HG03442 (cell line): Measurements from ENCODE around the gene PUSL1.

ENCODE experiments used
- ATAC-seq: cut with Tn5 transposase; IDR thresholded peaks from one replicate; pipeline ENCODE4 v1.9.1; 2021; ENCODE audit warnings: mild to moderate bottlenecking, moderate library complexity; ENCODE audit not compliant: unreplicated experiment

PUSL1 gene

DNA sequence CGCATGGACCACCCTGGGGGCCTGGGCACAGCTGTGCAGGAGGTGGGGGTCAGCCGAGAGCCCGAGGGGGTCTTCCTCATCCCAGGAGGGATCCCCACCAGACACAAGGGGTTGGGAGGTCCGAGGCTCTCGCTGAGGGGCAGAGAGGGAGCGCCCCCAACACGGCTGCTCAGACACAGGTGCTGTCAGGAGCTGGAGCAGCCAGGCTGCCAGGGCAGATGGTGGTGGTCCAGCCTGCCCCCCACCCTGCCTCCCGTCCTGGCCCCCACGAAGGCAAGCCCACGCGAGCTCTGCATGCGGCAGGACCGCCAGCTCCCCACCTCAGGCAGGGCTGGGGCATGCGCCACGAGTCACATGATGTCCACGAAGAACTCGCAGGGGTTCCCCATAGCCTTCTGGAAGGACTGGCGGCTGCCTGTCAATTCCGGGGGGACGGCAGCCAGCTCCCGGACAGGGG is 27.4 kb downstream of the PUSL1 start:
- ATAC-seq, result no peak

DNA sequence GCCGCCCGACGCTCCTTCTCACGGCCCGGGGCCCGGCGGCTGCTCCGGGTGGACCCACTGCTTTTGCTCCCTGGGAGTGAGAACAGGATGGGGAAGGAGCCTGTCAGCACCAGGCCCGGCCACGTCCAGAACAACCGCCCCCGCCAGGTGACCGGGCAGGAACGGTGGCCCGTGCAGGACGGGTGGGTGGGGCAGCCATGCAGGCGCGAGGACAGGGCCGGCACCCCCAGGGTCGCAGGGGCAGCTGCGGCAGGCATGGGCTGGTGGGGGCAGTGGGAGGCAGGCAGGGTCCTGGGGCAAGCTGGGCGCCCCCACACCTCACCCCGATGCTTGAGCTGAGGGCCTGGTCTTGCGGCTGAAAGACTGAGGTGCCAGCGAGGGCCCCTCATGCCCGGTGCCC is 28.0 kb downstream of the PUSL1 start:
- ATAC-seq, result no peak

DNA sequence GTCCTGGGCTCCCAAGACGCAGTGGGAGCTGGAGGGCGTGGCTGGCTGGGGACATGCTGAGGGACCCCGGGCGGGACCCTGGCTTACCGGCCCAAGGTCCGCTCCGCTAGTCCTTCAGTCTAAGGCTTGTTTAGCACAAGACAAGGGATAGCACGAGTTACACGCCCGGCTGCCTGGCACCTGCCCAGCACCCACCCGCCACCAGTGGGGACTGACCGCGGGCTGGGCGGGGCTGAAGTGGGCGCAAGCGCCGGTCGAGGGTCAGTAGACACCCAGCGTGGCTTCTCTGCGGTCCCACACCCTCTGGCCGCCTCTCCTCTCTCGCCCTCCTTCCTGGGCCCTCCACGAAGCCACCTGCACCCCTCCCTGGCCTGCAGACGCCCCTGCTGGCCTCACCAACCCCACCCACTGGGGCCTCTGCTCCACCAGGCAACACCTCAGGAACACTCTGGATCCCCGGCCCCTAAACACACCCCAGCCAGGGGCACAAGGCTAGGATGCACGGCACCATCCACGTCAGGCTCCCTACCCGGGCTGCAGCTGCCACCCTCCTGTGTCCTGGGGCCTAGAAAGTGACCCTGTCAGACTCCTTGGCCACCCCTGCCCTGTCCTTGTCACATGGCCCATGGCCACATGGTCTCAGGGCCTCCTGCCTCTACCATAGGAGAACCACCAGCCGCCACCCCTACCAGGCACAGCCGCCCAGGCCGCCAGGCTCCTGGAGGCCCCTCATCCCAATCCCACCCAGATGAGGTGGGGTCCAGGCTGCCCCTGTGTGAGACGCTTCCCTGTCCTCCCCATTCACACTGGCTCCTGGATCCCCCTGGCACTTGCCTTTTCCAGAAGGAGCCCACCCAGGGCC is 28.8 kb downstream of the PUSL1 start:
- ATAC-seq, result no peak

DNA sequence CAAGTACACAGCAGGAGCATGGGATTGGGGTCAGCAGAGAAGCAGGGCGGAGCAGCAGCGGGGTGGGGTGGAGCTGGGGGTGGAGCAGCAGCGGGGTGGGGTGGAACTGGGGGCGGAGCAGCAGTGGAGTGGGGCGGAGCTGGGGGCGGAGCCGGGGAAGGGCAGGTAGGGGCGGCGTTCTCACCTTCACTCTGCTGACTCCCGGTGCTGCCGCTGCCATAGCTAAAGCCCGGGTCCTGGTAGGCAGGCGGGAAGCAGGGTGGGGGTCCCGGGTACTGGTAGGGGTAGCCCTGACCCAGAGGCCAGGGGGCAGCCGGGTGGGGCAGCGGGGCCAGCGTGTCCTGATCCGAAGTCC is 29.4 kb downstream of the PUSL1 start:
- ATAC-seq, result no peak

DNA sequence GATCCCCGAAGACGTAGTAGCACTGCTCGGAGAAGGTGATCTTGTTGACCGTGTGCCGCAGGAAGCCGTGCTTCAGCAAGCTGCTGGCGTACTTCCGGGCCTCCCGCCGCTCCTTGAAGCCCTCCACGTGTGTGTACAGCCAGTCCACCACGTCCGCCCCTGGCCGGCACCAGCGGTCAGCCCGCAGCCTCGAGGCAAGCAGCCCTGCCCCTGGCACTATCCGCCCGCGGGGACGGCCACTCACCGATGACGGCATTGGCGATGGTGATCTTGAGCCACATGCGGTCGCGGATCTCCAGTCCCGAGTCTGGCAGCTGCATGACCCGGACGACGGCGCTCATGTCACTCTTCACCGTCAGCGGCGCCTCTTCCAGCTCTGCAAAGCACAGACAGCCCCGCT is 29.9 kb downstream of the PUSL1 start:
- no peak for ATAC-seq

DNA sequence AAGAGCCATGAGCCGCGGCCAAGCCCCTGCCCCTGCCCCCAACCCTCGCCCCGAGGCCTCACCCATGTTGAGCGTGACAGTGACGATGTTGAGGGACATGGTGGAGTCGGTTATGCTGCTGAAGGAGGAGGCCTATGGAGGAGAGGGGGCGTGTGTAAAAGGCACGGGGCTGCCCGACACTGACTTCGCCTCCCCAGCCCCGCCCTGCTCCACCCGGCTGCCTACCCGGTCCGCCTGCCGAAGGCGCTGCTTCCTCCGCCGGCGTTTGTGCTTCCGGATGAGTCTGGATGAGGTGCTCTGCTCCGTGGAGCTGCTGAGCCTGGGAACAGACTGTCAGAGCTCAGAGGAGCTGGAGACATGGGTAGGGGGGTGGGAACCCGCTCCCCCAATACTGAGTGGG is 31.8 kb downstream of the PUSL1 start:
- ATAC-seq, result no peak

DNA sequence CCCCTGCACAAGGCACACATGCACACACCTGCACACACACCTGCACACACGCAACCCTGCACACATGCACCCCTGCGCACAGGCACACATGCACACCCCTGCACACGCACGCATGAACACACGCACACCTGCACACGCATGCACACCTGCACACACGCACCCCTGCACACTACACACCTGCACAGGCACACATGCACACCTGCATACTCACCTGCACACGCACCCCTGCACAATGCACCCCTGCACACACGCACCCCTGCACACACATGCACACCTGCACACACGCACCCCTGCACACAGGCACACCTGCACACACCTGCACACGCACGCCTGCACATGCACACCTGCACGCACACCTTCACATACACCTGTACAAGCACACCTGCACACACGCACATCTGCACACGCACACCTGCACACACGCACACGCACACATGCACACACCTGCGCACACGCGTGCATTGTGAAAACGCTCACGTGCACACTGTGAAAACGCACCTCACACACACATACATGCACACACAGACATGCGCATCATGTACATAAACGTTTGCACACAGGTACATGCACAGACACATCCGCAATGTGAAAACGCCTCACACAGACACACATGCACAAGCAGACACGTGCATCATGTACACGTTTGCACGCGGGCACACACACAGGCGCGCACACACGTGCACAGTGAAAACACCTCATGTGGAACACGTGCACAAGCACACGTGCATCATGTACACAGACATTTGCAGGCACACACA is 32.6 kb downstream of the PUSL1 start:
- no peak for ATAC-seq

DNA sequence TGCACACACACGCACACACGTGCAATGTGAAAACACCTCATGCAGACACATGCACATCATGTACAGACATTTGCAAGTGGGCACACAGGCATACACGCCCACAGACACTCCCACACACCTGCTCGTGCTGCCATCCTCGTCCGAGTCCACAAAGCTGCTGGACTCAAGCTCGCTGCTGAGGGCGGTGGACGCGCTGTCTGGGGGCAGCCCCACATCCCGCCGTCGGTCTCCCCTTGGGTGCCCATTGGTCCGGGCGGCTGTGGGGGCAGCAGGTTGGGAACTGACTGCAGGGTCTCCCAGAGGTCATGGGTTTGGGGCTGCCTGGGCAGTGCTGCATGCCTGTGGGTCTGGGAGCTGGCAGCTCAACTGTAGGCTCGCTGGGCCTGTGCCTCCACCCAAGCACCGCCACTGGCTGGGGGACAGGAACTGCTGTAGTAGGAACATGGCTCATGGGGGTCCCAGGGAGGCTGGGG is 33.2 kb downstream of the PUSL1 start:
- no peak for ATAC-seq

DNA sequence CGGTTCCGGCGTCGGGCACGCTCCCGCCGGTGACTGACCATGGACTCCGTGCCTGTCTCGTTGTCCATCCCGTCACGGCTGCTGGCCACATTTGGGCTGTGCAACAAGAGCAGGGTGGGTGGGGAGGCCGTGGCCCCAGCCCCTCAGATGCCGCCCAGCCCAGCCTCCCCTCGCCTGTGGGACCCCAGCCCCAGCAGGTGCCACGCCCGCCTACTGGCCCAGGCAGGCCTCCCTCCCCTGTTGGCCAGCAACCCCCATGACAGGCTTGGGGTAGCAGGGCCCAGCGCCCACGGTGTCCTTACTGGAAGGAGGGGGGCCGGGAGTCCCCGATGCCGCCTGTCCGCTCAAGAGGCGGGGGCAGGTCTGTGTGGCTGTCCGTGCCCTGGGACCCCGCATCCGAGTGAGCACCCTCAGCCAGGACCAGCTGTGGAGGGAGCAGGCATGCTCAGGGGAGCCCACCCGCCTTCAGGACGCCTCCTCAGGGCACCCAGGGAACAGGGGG is 33.7 kb downstream of the PUSL1 start:
- no peak for ATAC-seq

DNA sequence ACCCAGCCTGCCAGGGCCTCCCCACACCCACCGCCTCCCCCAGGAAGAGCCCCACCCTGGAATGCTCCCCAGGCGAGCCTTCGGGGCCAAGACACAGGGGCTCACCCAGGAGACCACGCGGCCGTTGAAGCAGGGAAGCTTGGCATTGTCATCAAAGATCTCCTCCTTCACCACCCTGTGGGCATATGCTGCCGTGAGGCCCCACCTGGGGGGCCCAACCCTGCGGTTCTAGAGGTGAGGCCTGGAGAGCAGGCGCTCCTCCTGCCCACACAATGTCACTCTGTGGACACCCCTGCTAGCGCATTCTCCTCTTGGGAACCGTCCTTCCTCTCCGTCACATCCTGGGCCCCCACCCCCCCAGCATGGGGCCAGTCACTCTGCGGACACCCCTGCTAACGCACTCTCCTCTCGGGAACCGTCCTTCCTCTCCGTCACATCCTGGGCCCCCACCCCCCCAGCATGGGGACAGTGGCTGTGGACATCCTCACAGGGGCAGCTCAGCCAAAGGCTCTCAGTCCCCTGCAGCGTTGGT is 34.3 kb downstream of the PUSL1 start:
- no peak for ATAC-seq

DNA sequence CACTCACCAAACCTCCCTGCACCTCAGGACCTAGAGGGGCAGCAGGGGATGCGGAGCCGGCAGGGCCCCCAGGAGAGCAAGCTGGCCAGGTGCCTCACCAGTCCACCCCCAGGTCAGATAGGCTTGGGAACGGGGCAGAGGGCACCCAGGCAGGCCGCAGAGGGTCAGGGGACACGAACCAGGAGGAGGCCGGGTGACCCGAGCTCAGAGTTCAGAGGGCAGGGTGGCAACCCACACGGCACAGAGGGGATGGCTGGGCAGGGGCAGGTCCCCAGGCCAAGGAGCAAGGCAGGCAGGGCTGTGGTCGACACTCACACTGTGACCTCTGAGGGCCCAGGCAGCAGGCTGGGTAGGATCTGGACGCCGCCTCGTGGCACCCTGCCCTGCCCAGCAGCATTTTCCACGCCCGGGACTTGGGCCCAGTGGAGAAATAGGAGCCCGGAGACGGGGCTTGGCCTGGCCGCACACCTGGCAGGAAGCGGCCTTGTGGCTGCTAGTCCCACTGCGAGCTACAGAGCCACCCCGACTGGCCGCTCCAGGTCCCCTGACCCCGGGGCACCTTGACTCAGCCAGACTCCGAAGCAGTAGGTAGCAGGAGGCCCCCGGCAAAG is 35.5 kb downstream of the PUSL1 start:
- ATAC-seq, result no peak

DNA sequence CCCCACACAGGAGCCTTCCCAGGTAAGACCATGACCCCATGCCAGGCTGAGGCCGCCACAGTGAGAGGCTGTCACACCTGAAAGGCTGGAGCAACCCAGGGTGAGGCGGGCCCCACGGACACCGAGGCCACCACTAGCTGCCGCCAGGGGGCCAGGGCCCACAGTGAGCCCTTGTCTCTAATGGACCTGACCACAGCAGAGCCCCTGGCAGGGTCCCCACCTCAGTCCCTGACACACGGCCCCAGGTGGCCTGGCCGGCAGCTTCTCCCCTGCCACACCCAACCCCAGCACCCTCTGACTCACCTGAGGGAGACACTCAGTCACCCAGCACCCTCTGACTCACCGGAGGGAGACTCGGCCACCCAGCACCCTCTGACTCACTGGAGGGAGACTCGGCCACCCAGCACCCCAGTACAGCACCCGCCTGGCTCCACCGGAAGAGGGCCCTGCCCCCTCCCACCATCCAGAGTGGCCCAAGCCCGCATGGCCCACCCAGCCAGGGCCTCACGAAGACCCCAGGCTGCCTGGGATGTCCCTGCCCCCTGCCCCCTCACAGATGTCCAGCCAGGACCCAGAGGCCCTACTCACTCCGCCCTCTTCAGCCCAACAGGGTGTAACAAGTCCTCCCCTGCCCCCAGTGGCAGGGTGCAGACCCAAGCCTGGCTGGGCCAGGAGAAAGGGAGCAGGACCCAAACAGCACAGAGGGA is 36.4 kb downstream of the PUSL1 start:
- ATAC-seq, result no peak

DNA sequence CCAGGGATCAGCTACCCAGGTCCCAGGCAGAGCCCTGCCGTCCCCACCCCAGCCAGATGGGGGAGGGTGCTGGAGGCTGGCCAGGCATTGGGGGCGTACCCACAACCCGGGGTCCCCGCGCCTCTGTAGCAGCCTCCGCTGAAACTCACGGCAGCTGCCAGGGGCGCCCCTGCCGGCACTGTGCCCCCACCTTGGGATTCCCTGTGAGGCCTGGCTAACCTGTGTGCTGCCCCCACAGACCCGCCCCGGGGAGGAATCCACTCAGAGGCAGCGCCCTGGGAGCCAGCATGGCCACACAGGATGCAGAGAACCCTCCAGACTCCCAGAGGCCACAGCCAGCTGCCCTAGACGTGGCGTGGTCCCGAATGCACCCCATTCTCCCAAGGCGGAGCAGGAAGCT is 37.0 kb downstream of the PUSL1 start:
- no peak for ATAC-seq

DNA sequence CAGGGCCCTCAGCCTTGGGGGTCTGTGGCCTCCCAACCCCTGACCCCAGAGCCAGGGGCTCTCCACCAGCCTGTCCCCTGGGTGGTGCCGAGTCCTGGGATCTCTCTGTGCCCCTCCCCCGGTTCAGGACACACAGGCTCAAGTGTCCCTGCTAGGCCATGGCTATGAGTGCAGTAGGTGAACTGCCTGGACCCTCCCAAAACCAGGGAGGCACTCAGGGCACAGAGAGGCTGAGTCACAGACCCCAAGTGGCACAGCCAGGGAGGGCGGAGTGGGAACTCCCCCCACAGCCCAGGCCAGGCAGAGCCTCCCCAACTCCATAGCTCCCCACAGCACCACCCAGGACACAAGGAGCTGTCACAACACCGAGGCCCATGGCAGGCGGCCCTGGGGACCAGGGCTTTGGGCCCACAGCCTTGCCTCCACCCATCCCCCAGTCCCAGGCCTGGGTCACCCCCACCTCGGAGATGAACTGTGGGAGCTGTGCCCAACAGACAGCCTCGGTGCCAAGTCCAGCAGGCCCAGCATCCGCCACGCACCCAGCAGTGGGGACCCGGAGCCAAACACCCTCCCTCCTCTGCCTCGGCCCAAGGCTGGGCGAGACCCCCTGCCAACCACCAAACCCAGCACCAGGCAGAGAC is 37.6 kb downstream of the PUSL1 start:
- ATAC-seq, result no peak

DNA sequence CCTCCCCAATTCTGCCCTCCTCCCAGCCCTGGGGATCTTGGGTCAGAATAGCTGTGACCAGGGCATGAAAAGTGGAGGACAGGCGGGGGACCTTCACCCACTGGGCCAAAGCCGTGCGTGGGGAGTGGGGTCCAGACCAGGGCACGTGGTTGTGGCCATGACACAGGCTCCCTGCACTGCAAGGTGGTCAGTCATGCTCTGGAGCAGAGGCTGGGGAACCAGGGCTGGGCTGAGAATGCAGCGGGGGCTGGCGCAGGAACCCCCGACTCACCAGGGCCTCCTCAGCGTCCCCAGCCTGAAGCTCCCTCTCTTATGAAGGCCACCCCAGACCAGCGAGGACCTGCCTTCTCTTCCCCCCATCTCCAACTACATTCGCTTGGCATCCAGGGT is 38.1 kb downstream of the PUSL1 start:
- ATAC-seq, result no peak

DNA sequence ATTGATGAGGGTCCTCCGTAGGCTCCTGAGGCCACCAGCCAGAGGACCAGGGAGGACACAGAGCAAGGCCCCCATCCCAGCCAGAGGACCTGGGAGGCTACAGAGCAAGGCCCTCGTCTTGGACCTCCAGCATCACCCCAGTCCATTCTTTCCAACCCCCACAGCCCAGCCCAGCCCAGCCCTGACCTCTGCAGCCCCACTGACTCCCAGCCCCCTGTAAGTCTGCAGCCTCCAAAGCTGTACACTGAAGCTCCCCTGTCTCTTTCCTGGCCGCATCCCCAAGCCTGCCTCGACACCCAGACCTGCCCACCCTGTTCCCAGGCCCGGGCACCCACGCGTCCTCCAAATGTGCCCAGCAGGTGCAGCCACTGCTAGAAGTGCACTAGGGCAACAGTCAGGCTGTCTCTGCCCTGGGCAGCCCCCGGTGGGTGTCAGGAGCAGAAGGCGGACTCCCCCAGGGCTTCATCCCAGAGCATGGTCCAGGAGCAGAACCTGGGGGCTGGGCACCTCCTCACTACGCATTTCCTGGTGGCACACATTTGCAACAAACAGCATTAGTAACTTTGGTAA is 38.7 kb downstream of the PUSL1 start:
- no peak for ATAC-seq

DNA sequence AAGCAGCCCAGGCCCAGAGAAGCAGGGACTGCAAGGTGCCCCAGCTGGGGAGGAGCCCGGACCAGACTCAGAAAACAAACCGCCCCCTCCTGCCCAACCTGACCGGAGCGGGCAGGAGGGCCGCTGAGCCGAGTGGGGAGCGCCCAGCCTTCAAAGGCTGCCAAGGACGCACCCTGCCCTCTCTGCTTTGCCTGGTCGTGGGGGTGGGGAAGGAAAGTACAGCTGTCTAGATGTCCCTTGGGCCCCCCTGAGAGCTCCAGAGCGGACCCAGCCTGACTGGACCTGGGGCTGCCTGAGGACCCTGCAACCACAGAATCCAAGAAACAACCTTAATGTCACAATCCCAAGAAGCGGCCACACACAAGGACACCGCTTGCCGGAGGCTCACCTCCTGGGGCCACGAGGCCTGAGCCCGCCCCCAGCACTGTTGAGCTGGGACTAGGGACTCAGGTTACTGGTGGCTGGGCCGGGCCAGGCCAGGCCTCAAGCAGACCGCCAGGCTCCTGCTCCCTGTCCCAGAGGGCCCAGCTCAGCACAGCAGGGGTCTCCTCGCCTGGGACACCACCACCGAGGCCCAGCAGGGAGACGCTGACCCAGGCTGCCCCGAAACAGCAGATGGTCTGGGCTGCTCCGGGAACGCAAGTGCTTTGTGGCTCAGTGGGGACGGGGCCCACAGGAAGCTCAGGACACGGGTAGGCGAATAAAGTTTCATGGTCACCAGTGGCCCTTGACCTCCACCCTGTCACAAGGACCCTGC is 39.4 kb downstream of the PUSL1 start:
- no peak for ATAC-seq

DNA sequence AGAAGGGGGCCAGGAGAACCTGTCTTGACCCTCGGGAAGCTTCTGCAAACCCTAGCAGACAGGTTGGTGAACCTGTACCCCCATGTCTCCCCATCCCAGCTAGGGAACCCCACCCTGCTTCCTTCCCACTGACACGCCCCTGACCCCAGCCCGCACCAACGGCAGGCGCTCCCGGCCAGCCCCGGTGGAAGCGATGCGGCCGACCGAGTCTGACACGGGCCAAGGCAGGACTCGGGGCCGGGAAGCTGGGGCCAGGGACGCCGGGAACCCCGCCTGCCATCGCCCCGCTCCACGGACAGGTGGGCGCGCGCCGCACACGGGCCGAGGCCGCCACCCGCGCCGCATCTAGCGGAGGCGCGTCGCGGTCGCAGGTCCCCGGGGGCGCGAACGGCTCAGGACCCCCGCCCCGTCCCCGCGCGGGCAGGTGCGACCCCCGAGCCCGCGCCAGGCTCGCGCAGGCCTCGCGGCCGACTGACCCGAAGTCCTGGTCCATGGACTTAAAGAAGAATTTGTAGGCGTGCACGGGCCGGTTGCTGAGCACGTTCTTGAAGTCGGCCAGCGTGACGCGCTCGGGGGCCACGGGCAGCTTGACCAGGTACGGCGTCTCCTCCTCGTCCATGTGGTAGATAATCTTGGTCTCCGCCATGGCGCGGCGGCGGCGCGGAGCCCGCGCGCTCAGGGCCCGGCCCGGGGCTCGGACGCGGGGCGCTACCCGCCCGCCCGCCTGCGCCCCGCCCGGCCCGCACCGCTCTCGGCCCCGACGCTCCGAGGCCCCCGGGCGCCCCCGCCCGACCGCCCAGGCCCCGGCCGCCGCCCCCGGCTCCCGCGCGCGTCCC is 40.2 kb downstream of the PUSL1 start:
- ATAC-seq, result peak; percentile 35
